Skeletal muscle satellite cell (primary cell): ENCODE results near the gene E2F6.

Experiments used
- H3K27me3 ChIP-seq: 2 replicates; pipeline ENCODE4 v1.7.0; 2013; ENCODE audit warnings: low read length; ENCODE audit not compliant: control insufficient read depth, insufficient read depth
- H3K36me3 ChIP-seq: 2 replicates; pipeline ENCODE4 v1.7.0; 2013; ENCODE audit warnings: mild to moderate bottlenecking, control low read depth, low read length; ENCODE audit not compliant: insufficient read depth
- H3K4me1 ChIP-seq: 2 replicates; pipeline ENCODE4 v1.7.0; 2013; ENCODE audit warnings: low read length; ENCODE audit not compliant: control insufficient read depth, insufficient read depth
- H3K4me2 ChIP-seq: 2 replicates; pipeline ENCODE4 v1.7.0; 2013; ENCODE audit warnings: mild to moderate bottlenecking, low read length
- H3K4me3 ChIP-seq: 2 replicates; pipeline ENCODE4 v1.7.0; 2013; ENCODE audit warnings: low read length
- H3K9ac ChIP-seq: 2 replicates; pipeline ENCODE4 v1.7.0; 2013; ENCODE audit warnings: mild to moderate bottlenecking, low read depth, low read length, moderate library complexity
- H3K9me3 ChIP-seq: replicated peaks from 2 replicates; pipeline ENCODE4 v1.7.0; 2013; ENCODE audit warnings: mild to moderate bottlenecking, control low read depth, low read length

Gene E2F6

DNA sequence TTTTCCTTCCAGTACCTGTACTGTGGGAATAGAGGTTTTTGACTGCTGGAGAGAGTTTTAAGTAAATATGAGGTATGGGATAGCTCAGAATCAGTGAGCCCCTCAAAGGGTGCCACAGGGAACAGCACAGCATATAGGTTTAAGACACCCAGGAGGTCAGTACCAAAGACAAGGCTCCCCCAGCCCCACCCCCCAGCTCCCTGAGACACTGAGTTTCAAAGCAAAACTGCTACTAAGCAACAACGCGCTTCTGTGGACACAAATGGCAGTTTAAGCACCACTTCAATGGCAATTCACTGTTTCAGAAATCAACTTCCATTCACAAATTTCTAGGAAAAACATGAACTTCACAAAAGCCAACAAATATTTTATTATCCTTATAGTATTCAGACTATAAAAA is 15.2 kb downstream of the E2F6 start:
- H3K36me3 ChIP-seq, result peaks cover 59% of the 10 kb centered on the region
- H3K27me3 ChIP-seq, result no peaks in the 10 kb centered on the region
- H3K4me1 ChIP-seq, result no peaks in the 10 kb centered on the region

DNA sequence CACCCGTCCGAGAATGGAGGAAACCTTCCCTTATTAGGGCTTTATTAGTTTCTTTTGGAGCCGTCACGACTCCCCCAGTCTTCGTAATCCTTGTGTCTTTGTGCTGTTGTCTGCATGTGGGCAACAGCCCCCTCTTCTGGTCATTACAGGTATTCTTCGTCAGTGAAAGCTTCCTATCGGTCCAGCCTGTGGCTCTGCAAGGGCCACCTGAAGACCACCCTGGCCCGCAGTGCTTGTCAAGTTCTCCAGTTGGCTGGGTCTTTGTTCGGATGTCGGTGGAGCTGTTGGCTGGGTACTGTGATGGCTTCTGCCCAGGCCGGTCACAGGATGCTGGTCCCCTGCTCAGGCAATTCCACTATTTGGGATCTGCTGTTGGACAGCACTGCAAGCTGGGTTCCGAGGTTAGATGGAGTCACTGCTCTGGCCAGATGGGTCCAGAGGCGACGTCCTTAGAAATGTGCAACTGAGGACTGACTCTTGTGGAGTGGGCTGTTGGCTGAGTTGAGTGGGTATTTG is 19.2 kb downstream of the E2F6 start:
- Histone ChIP-seq H3K9ac (no peak overlapping the region), H3K9me3 (no peaks in the 10 kb centered on the region), H3K4me3 (no peak overlapping the region), H3K4me2 (no peak overlapping the region), H3K36me3 (peaks cover 66% of the 10 kb centered on the region), H3K27me3 (no peaks in the 10 kb centered on the region), H3K4me1 (no peaks in the 10 kb centered on the region)

More for the DNA sequence above, 15.2 kb downstream of the E2F6 start:
- Histone ChIP-seq H3K9me3 (no peaks in the 10 kb centered on the region), H3K4me3 (no peak overlapping the region), H3K4me2 (no peak overlapping the region), H3K9ac (no peak overlapping the region)

DNA sequence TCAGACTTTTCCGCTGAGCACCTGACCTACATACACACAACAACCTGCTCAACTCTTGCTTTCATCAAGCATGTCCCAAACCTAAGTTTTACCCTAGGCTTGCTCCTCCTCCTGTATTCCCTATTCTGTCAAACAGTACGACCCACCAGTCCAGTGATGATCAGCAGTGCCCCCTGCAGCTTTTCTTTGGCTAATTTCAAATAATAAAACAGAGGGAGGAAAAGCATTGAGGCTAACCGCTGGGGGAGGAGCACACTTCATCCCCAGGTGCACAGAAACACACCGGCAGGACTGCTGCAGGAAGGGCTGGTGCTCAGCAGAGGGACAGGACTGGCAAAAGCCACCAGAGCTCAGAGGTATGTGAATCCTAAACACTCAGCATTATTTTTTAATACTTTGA is 21.2 kb downstream of the E2F6 start:
- H3K4me3 ChIP-seq, result no peak overlapping the region
- H3K4me2 ChIP-seq, result no peak overlapping the region
- no peaks in the 10 kb centered on the region for H3K27me3 ChIP-seq
- H3K9ac ChIP-seq, result no peak overlapping the region
- no peaks in the 10 kb centered on the region for H3K9me3 ChIP-seq
- no peaks in the 10 kb centered on the region for H3K4me1 ChIP-seq
- peaks cover 58% of the 10 kb centered on the region for H3K36me3 ChIP-seq

DNA sequence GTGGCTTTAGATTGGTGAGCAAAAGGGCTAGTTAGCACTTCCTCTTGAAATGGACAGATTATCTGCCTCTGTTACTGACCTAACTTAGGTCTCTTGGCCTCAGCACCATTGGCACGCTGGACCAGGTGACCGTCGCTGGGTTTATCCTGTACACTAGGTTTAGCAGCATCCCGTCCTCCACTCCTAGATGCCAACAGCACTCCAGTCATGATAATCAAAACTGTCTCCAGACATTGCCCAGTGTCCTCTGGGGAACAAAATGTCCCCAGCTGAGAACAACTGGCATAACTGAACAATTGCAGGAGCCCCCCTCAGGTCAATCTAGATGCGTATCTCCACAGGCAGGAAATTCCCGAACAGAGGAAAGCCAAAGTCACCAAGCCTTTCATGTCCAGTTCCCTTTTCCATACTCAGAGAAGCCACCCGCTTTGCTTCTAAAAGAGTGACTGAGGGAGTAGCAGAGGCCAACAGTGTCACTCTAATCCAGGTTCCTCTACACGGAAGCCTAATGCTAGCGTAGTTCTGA is 27.3 kb downstream of the E2F6 start:
- no peak overlapping the region for H3K4me3 ChIP-seq
- peaks cover 13% of the 10 kb centered on the region for H3K36me3 ChIP-seq
- no peaks in the 10 kb centered on the region for H3K4me1 ChIP-seq
- H3K4me2 ChIP-seq, result no peak overlapping the region
- H3K27me3 ChIP-seq, result no peaks in the 10 kb centered on the region
- H3K9ac ChIP-seq, result no peak overlapping the region
- no peaks in the 10 kb centered on the region for H3K9me3 ChIP-seq

DNA sequence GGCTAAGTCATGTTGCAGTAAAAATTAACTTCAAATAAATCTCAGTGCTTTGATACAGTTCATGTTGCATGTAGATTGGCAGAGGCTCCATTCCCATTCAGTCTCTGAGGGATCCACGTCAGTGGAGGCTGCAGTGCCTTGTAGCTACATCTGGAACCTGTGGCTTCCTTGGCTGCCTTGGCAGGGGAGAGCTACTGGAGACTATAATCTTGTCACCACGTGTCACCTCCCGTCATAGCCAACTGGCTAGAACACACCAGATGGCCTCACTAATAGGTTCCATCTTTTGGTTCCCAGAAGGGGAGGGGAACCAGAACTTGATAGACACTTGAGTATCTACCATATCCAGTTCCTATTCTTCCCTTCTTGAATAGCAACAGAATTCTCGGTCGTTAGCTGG is 28.4 kb downstream of the E2F6 start:
- Histone ChIP-seq H3K4me1 (no peaks in the 10 kb centered on the region), H3K4me2 (no peak overlapping the region), H3K36me3 (peaks cover 10% of the 10 kb centered on the region), H3K4me3 (no peak overlapping the region), H3K9ac (no peak overlapping the region), H3K9me3 (no peaks in the 10 kb centered on the region), H3K27me3 (no peaks in the 10 kb centered on the region)

DNA sequence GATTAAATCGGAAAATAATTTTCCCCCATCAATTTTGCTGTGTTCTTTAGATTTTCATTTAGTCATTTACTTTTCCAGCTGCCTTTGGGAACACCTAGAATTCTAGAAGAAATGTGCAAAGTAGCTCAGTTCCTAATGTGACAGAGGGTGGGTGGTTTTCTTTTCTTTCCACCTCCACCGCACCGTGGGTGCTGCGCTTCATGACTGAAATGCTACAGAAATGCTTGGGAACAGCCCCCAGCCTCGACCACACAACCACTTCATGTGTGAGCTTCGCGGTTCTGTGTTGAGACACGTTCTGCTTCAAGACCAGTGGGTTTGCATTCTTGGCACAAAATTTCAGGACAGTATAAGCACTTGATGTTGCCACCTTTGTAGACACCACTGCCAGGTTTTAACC is 30.9 kb downstream of the E2F6 start:
- Histone ChIP-seq H3K27me3 (no peaks in the 10 kb centered on the region), H3K9ac (no peak overlapping the region), H3K4me1 (no peaks in the 10 kb centered on the region), H3K36me3 (no peaks in the 10 kb centered on the region), H3K4me3 (no peak overlapping the region), H3K4me2 (no peak overlapping the region), H3K9me3 (no peaks in the 10 kb centered on the region)

DNA sequence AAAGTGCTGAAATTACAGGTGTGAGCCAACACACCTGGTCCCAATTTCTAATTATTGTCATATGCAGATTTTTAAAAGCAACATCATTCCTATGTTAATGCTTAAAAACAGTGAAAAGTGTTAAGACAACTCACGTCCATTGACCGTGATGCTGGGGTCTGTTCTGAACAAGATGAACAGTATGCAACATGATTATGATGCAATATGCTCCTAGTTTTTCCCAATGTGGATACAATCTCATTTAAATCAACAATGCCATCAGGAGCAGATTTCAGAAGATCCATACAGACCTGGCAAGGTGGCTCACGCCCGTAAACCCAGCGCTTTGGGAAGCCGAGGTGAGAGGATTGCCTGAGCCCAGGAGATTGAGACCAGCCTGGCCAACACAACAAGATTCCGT is 31.5 kb downstream of the E2F6 start:
- H3K36me3 ChIP-seq, result no peaks in the 10 kb centered on the region
- H3K27me3 ChIP-seq, result no peaks in the 10 kb centered on the region
- no peak overlapping the region for H3K4me2 ChIP-seq
- H3K4me1 ChIP-seq, result no peaks in the 10 kb centered on the region
- no peaks in the 10 kb centered on the region for H3K9me3 ChIP-seq
- H3K9ac ChIP-seq, result no peak overlapping the region
- H3K4me3 ChIP-seq, result no peak overlapping the region

DNA sequence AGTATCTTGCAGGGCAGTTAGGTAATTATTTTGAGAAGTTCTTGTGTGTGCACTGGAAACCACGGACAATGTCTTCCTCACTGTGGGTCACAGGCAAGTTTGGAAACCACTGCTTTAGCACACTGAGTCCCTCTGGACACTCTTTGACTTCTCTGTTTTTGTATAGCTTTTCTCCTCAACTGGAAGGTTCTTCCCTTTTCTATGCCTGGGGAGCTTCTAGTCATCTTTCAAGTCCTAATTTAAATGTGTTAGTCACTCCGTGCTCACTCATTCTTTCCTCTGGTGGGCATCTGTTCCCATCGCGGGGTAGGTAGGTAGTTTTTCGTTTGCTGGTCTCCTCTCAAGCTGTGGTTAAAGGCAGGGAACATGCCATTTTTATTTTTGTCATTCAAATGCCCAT is 32.1 kb downstream of the E2F6 start:
- H3K27me3 ChIP-seq, result no peaks in the 10 kb centered on the region
- H3K4me3 ChIP-seq, result no peak overlapping the region
- H3K4me2 ChIP-seq, result no peak overlapping the region
- no peaks in the 10 kb centered on the region for H3K36me3 ChIP-seq
- H3K9me3 ChIP-seq, result no peaks in the 10 kb centered on the region
- no peak overlapping the region for H3K9ac ChIP-seq
- H3K4me1 ChIP-seq, result no peaks in the 10 kb centered on the region

DNA sequence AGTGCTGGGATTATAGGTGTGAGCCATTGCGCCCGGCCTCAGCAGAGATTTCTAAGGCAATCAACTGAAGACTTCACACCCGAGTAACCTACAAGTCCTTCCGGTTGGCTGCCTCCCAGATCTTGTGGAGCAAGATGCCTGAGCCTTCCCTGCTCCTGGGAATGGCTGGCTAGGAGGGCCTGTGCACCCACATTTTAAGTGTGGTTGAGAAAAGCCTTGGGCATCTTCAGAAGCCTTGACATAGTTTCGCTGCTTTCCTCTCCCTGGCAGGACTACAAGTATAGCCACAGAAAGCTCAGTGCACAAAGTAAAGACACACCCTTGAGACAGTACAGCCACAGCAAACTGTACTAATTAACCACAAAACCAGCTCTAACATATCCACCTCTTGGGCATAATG is 35.2 kb downstream of the E2F6 start:
- Histone ChIP-seq H3K4me2 (no peak overlapping the region), H3K9ac (no peak overlapping the region), H3K4me3 (no peak overlapping the region), H3K9me3 (no peaks in the 10 kb centered on the region), H3K4me1 (no peaks in the 10 kb centered on the region), H3K27me3 (no peaks in the 10 kb centered on the region), H3K36me3 (no peaks in the 10 kb centered on the region)

DNA sequence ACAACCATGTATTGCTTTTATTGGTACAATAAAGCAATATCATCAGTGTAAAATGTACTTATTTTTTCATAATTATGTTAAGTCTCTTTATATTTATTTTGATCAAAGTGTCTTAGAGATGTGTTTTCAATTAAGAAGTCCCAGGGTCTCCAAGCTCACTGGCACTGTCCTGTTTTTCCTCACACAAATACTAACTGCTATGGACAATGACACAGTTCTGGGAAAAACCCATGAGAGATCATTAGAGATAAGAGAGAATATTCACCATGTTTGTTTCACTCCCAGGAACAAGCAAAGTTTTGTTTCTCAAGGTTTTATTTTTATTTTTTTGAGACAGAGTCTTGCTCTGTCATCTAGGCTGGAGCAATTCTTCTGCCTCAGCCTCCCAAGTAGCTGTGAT is 38.7 kb downstream of the E2F6 start:
- Histone ChIP-seq H3K4me3 (no peak overlapping the region), H3K4me1 (no peaks in the 10 kb centered on the region), H3K4me2 (no peak overlapping the region), H3K9me3 (no peaks in the 10 kb centered on the region), H3K9ac (no peak overlapping the region), H3K27me3 (no peaks in the 10 kb centered on the region), H3K36me3 (no peaks in the 10 kb centered on the region)

DNA sequence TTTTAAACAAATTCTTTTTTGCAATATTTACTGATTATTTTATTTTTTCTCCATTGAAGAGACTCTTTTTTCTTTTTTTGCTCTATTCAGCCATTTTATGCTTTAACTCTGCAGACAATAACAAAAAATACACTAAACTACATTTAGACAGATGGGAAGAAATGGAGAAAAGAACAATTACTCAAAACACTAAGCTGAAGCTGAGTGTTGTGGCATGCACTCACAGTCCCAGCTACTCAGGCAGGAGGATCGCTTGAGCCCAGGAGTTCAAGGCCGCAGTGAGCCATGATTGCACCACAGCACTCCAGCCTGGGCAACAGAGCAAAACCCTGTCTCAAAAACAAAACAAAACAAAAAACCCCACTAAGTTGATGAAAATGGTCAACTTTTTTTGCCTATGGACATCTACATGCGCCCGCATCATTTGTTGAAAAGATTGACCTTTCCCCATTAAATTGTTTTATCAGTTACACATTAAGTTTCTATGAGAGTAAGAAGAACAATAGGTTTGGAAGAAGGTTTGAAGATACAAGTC is 43.0 kb downstream of the E2F6 start:
- no peak overlapping the region for H3K4me3 ChIP-seq
- H3K9ac ChIP-seq, result no peak overlapping the region
- no peaks in the 10 kb centered on the region for H3K27me3 ChIP-seq
- no peaks in the 10 kb centered on the region for H3K9me3 ChIP-seq
- no peak overlapping the region for H3K4me2 ChIP-seq
- H3K36me3 ChIP-seq, result no peaks in the 10 kb centered on the region
- no peaks in the 10 kb centered on the region for H3K4me1 ChIP-seq

DNA sequence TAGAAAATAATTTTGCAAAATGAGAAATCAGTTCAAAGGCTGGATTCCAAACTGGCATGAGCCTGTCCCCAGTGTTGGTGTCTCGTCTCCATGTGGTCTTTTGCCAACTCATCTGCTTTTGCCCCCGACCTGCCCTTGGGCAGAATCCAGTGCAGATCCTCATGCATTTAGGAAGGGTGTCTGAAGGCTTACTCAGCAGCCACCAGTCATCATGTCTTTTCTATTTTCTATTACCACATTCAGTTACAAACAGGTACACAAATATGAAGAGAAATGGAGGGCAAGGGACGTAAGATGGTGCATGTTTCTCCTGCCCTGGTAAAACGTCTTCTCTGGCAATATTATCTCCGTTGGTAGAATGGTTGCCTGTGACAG is 43.5 kb downstream of the E2F6 start:
- H3K4me3 ChIP-seq, result no peak overlapping the region
- H3K4me2 ChIP-seq, result no peak overlapping the region
- H3K9ac ChIP-seq, result no peak overlapping the region
- H3K4me1 ChIP-seq, result no peaks in the 10 kb centered on the region
- no peaks in the 10 kb centered on the region for H3K27me3 ChIP-seq
- no peaks in the 10 kb centered on the region for H3K9me3 ChIP-seq
- no peaks in the 10 kb centered on the region for H3K36me3 ChIP-seq
